ENCODE results near the gene TUBA1C. TPM values are rescaled to one million over a fixed set of nuclear protein-coding genes. Genes with fewer than 3 reads are reported as not detected.

Gene TUBA1C
- total and polyA plus RNA-seq, 2 donors from 2014 or later = 149 to 204 TPM

DNA sequence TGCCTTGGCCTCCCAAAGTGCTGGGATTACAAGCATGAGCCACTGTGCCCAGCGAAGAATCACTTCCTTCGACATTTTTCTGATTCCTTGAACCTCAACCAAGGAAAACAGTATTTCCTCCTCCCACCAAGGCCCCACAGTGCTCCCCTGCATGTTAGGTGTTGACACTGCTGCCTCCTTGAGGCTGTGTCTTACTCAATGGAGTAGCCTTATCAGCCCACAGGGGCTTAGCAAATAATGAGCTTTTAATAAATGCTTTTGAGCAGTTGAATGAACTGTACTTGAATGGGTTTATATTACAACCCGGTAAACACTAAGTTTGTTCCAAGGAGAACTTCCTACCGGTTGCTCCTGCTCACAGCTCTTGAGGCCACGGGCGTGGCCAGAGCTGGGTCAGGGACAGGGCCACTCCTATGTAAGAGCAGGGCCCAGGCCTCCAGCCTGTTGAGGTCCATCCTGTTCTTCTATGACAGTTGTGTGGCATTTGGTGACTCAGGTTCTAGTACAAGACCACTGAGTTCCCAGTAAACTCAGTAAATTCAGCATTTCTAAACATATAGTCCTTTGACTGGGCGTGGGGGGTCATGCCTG is 39.2 kb upstream of the TUBA1C start:
- Histone ChIP-seq H3K36me3 (ENCODE audit: control insufficient read depth in 2 of 3, insufficient read depth in 3 of 3, low read length in 3 of 3) (no peaks in the 10 kb centered on the region), H3K27ac (ENCODE audit: low read depth in 2 of 2, low read length in 2 of 2) (no peak overlapping the region), H3K9ac (ENCODE audit: low read length in 3 of 3) (no peak overlapping the region), H3K4me3 (ENCODE audit: low read length in 3 of 3) (no peak overlapping the region), H3K27me3 (ENCODE audit: control insufficient read depth, insufficient read depth, low read length) (no peaks in the 10 kb centered on the region), H3K9me3 (ENCODE audit: control insufficient read depth in 2 of 3, insufficient read depth in 1 of 3, low read length in 3 of 3) (no peaks in the 10 kb centered on the region), H3K4me1 (ENCODE audit: control insufficient read depth in 2 of 3, insufficient read depth in 2 of 3, low read depth in 1 of 3, low read length in 3 of 3) (no peaks in the 10 kb centered on the region)
- TF ChIP-seq, protein P1, sequence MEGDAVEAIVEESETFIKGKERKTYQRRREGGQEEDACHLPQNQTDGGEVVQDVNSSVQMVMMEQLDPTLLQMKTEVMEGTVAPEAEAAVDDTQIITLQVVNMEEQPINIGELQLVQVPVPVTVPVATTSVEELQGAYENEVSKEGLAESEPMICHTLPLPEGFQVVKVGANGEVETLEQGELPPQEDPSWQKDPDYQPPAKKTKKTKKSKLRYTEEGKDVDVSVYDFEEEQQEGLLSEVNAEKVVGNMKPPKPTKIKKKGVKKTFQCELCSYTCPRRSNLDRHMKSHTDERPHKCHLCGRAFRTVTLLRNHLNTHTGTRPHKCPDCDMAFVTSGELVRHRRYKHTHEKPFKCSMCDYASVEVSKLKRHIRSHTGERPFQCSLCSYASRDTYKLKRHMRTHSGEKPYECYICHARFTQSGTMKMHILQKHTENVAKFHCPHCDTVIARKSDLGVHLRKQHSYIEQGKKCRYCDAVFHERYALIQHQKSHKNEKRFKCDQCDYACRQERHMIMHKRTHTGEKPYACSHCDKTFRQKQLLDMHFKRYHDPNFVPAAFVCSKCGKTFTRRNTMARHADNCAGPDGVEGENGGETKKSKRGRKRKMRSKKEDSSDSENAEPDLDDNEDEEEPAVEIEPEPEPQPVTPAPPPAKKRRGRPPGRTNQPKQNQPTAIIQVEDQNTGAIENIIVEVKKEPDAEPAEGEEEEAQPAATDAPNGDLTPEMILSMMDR (IDR thresholded peaks at IDR 0.05; ENCODE audit: borderline replicate concordance, extremely low read depth, insufficient read depth) = no peak
- DNase-seq (no peak), FAIRE-seq (no peak)
- intact Hi-C loops (cut with DNase I) = no loop called here

DNA sequence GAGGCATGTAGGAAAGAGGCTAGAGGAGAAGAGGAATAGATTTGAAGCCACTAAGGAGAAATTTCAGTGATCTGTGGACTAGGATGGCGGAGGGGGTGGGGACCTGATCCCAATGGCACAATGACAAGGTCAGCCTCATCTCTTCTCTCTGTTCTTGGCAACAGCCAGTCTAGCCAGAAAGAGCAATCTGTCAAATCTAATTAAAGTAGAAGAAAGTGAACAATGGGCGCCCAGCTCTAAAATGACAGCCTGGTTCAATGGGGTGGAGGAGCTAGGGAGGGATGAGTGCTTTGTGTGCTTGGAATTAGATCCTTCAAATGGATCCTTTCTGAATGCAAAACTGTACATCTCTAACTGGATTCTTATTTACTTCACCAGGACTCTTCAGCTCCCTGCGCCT is 37.2 kb upstream of the TUBA1C start:
- no peak overlapping the region for H3K9ac ChIP-seq (ENCODE audit: low read length in 3 of 3)
- TF ChIP-seq, protein P1 (IDR thresholded peaks at IDR 0.05; ENCODE audit: borderline replicate concordance, extremely low read depth, insufficient read depth) = no peak
- no peaks in the 10 kb centered on the region for H3K27me3 ChIP-seq (ENCODE audit: control insufficient read depth, insufficient read depth, low read length)
- no peak for DNase-seq
- FAIRE-seq = no peak
- H3K4me1 ChIP-seq (ENCODE audit: control insufficient read depth in 2 of 3, insufficient read depth in 2 of 3, low read depth in 1 of 3, low read length in 3 of 3) = no peaks in the 10 kb centered on the region
- intact Hi-C loops (cut with DNase I) = no loop called here
- no peaks in the 10 kb centered on the region for H3K9me3 ChIP-seq (ENCODE audit: control insufficient read depth in 2 of 3, insufficient read depth in 1 of 3, low read length in 3 of 3)
- H3K4me3 ChIP-seq (ENCODE audit: low read length in 3 of 3) = no peak overlapping the region
- H3K27ac ChIP-seq (ENCODE audit: low read depth in 2 of 2, low read length in 2 of 2) = no peak overlapping the region
- no peaks in the 10 kb centered on the region for H3K36me3 ChIP-seq (ENCODE audit: control insufficient read depth in 2 of 3, insufficient read depth in 3 of 3, low read length in 3 of 3)

DNA sequence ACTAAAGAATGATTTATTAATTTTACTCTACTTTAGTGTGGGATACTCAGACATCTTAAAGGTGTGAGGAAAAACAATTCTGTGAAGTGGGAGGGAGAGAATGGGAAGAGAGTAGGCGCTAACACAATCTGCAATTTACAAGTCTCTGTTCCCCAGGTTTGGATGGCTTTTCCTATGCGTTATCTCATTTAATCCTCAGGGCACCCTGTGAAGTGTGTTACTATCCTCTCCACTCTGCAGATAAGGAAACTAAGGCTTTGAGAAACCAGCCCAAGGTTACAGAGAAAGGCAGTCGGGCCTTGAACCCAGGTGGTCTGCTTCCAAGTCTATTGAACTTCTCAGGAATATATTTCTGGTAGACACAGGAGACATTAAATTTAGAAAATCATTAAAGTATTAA is 36.2 kb upstream of the TUBA1C start:
- intact Hi-C loops (cut with DNase I) = no loop called here
- no peak for DNase-seq
- no peak overlapping the region for H3K9ac ChIP-seq (ENCODE audit: low read length in 3 of 3)
- H3K27ac ChIP-seq (ENCODE audit: low read depth in 2 of 2, low read length in 2 of 2) = no peak overlapping the region
- no peak overlapping the region for H3K4me3 ChIP-seq (ENCODE audit: low read length in 3 of 3)
- TF ChIP-seq, protein P1 (IDR thresholded peaks at IDR 0.05; ENCODE audit: borderline replicate concordance, extremely low read depth, insufficient read depth) = no peak
- no peaks in the 10 kb centered on the region for H3K36me3 ChIP-seq (ENCODE audit: control insufficient read depth in 2 of 3, insufficient read depth in 3 of 3, low read length in 3 of 3)
- peaks cover 0 to 7% (median 4%) of the 10 kb centered on the region in 3 donors for H3K4me1 ChIP-seq (ENCODE audit: control insufficient read depth in 2 of 3, insufficient read depth in 2 of 3, low read depth in 1 of 3, low read length in 3 of 3)
- FAIRE-seq = no peak
- no peaks in the 10 kb centered on the region for H3K27me3 ChIP-seq (ENCODE audit: control insufficient read depth, insufficient read depth, low read length)
- no peaks in the 10 kb centered on the region for H3K9me3 ChIP-seq (ENCODE audit: control insufficient read depth in 2 of 3, insufficient read depth in 1 of 3, low read length in 3 of 3)

Measured in kidney (tissue), 14 donors.